HG02973 (cell line): ENCODE data around the gene MDH1.

Experiments
- ATAC-seq: cut with Tn5 transposase; IDR thresholded peaks from one replicate; pipeline ENCODE4 v1.9.1; 2021; ENCODE audit warnings: moderate library complexity; ENCODE audit not compliant: unreplicated experiment

The MDH1 gene

GRCh38 chr2:63628403-63628942 is 39.7 kb downstream of the MDH1 start:
- no peak for ATAC-seq

GRCh38 chr2:63631501-63631900 is 42.7 kb downstream of the MDH1 start:
- ATAC-seq = no peak

GRCh38 chr2:63632382-63632781 is 43.6 kb downstream of the MDH1 start:
- ATAC-seq = no peak

- no peak for ATAC-seq
Measured at GRCh38 chr2:63639344-63639743, 50.6 kb downstream of the MDH1 start.

- no peak for ATAC-seq
Measured at GRCh38 chr2:63642946-63643345, 54.2 kb downstream of the MDH1 start.

GRCh38 chr2:63643486-63643885 is 54.7 kb downstream of the MDH1 start:
- no peak for ATAC-seq

- ATAC-seq = no peak
Measured at GRCh38 chr2:63648632-63649031, 59.9 kb downstream of the MDH1 start.

- ATAC-seq = no peak
Measured at GRCh38 chr2:63649829-63650228, 61.1 kb downstream of the MDH1 start.

GRCh38 chr2:63650756-63651155 is 62.0 kb downstream of the MDH1 start:
- no peak for ATAC-seq

- no peak for ATAC-seq
Measured at GRCh38 chr2:63651356-63651755, 62.6 kb downstream of the MDH1 start.

GRCh38 chr2:63651861-63652651 is 63.3 kb downstream of the MDH1 start:
- no peak for ATAC-seq

GRCh38 chr2:63652652-63652985 is 63.9 kb downstream of the MDH1 start:
- ATAC-seq = no peak

GRCh38 chr2:63654959-63655358 is 66.2 kb downstream of the MDH1 start:
- ATAC-seq = peak; percentile 72
